Lower leg skin (tissue), 4 donors: ENCODE measurements around the gene LGR6. TPM values are rescaled to one million over a fixed set of nuclear protein-coding genes. Genes with fewer than 3 reads are reported as not detected.

Source experiments
- DNase-seq, 2 donors: peaks; one replicate each; pipeline ENCODE4 v3.0.0-alpha.2; 2019; ENCODE audit warnings: low spot score in 2 of 2
- H3K4me3 ChIP-seq: fragments of 200-600 bp; sonication (generic); 2 replicates; pipeline ENCODE4 v1.5.1; 2017; ENCODE audit warnings: mild to moderate bottlenecking, low read depth; ENCODE audit not compliant: poor library complexity, severe bottlenecking
- CTCF ChIP-seq, 3 donors: fragments of 450-650 bp; IDR thresholded peaks; one replicate each; pipeline ENCODE4 v1.5.1; 2016; ENCODE audit warnings: antibody characterized with exemption in 3 of 3, mild to moderate bottlenecking in 3 of 3, moderate library complexity in 2 of 3
- POLR2A ChIP-seq, 2 donors: fragments of 450-650 bp; IDR thresholded peaks; one replicate each; pipeline ENCODE4 v1.6.1; 2016 to 2017; ENCODE audit warnings: antibody characterized with exemption in 2 of 2, mild to moderate bottlenecking in 1 of 2, moderate library complexity in 1 of 2
- WGBS, 2 donors: methylation state at CpG; one replicate each; pipeline ENCODE4 v1.1.5; 2018; 5-methylcytosine and 5-hydroxymethylcytosine counted together
- intact Hi-C: fragments of 100-400 bp; cut with DNase I; formaldehyde crosslinking; loops from one replicate; pipeline ENCODE4 v1.15.0; 2023; ENCODE audit warnings: low total_unique reads
- total RNA-seq, 4 donors: library from RNA; depleted of rRNA; stranded (reverse); fragments of >200 nt; gene quantifications; one replicate each; pipeline ENCODE4 v1.1.0, GENCODE V29; 2016

Gene LGR6
- total RNA-seq, 4 donors from 2014 or later = 0.39 to 4.4 (median 1.8) TPM

DNA sequence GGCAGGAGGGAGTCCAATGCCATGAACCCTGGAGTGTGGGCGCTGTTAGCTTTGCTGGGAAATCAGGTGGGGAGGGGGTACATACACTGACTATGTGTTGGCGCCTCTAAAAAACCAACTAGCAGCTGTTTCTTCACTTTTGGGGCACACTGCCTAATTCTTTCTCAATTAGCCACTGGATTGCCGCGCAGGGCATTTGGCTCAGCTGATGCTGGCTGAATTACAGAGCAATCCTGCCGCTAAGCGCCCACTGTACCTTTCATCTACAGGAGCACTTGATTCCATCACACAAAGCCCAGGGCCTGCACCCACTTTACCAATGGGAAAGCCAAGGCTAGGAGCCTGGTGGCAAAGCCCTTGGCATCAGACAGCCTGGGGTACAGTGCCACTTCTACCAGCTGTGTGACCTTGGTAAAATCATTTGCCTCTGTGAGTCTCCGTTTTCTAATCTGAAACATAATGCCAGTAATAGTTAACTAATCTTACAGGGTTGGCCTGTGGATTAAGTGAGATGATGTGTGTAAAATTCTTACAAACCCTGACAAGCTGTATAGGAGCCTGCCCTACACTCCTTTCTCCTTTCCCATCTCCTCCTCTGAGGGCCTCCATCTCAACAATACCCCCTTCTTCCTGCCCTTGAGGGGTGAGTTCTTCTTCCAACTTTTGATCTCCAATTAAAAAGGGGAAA is 89.1 kb downstream of the LGR6 start:
- DNase-seq = peak in 1 of 2 donors; percentile 54

DNA sequence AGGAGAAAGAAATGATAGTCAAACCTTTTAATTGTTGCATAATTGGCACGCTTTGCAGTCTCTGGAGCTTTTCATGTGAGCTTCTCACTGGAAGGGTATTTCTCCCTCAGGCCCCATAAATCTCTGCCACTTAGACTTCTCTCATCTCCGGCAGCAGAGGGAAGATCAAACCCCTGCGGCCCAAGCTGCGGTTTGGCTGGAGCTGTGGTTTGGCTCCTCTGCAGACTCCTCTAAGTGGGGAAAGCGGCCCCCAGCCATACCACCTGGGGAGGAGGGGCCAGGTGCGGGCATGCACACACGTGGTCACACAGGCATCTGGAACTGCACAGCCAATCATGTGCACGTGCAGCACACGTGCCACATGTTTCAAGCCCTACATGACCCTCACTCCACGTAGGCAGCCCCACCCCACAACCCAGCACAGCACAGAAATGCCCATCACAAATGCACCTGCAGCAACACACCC is 89.8 kb downstream of the LGR6 start:
- intact Hi-C loops = no loop called here
- WGBS, 2 donors = 9 to 13% methylated on average over 10 of the region's 10 CpGs
- TF ChIP-seq POLR2A (IDR thresholded peaks at IDR 0.05) = no peak
- TF ChIP-seq CTCF (IDR thresholded peaks at IDR 0.05) = no peak
- DNase-seq = no peak
- no peak overlapping the region for H3K4me3 ChIP-seq

More for the DNA sequence above, 89.1 kb downstream of the LGR6 start:
- intact Hi-C loops = no loop called here
- 55 to 60% methylated on average over 7 of the region's 7 CpGs for WGBS, 2 donors
- TF ChIP-seq POLR2A (IDR thresholded peaks at IDR 0.05) (no peak), CTCF (IDR thresholded peaks at IDR 0.05) (no peak)
- no peak overlapping the region for H3K4me3 ChIP-seq

DNA sequence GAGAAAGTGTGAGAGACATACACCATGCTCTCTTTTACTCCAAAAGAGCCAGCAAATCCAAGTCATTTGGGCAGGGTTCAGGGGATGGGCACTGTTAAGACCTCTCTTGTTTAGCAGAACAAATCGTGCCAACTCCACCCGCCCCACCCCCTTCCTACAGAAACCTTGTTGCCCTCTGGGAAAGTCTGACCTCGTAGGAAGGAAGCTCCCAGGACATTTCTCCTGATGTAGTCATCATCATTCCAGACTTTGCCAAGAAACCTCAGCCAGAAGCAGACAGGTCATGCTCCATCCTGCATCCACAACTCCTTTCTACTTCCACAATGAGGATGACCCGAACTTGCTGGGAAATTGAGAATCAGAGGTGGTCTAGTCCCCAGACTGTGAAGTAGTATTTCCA is 90.4 kb downstream of the LGR6 start:
- H3K4me3 ChIP-seq = no peak overlapping the region

DNA sequence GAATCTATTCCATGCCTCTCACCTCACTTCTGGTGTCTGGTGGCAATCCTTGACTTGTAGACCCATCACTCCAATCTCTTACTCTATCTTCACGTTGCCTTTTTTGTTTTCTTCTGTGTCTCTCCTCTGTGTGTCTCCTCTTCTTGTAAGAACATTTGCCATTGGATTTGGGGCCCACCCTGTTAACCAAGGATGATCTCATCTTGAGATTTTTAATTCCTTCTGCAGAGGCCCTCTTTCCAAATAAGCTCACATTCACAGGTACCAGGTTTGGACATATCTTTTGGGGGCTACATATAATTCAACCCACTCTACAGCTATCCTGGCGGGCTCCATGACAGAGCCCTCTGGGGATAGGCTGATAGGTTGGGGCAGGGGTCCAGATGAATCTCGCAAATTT is 92.3 kb downstream of the LGR6 start:
- TF ChIP-seq POLR2A (IDR thresholded peaks at IDR 0.05) = no peak
- no peak for TF ChIP-seq CTCF (IDR thresholded peaks at IDR 0.05)
- H3K4me3 ChIP-seq = no peak overlapping the region
- intact Hi-C loops = no loop called here
- 88 to 90% methylated on average over 3 of the region's 3 CpGs for WGBS, 2 donors
- no peak for DNase-seq

More for the DNA sequence above, 90.4 kb downstream of the LGR6 start:
- 39 to 41% methylated on average over 4 of the region's 4 CpGs for WGBS, 2 donors
- TF ChIP-seq CTCF (IDR thresholded peaks at IDR 0.05) (no peak), POLR2A (IDR thresholded peaks at IDR 0.05) (no peak)
- DNase-seq = no peak
- intact Hi-C loops = no loop called here

- intact Hi-C loops = no loop called here
- TF ChIP-seq CTCF (IDR thresholded peaks at IDR 0.05) = no peak
- no peak for TF ChIP-seq POLR2A (IDR thresholded peaks at IDR 0.05)
- 63 to 66% methylated on average over 6 of the region's 6 CpGs for WGBS, 2 donors
- no peak for DNase-seq
- H3K4me3 ChIP-seq = no peak overlapping the region
Measured at GRCh38 chr1:202286622-202287097, 93.1 kb downstream of the LGR6 start.
